Breast epithelium (tissue), 4 donors: ENCODE data around the gene CYB561. TPM values are rescaled to one million over a fixed set of nuclear protein-coding genes. Genes with fewer than 3 reads are reported as not detected.

ENCODE experiments used
- DNase-seq, 2 donors: peaks; one replicate each; pipeline ENCODE4 v3.0.0-alpha.2; 2019; ENCODE audit warnings: low spot score in 2 of 2
- H3K27ac ChIP-seq, 2 donors: fragments of 200-600 bp; sonication (generic) in 1 of 2; one replicate each; pipeline ENCODE4 v1.5.1; 2016 to 2019; ENCODE audit warnings: mild to moderate bottlenecking in 1 of 2
- H3K27me3 ChIP-seq, 2 donors: fragments of 200-600 bp; sonication (generic) in 1 of 2; one replicate each; pipeline versions ENCODE4 v1.5.1 to v1.6.0; 2017 to 2019; ENCODE audit warnings: control low read depth in 1 of 2, mild to moderate bottlenecking in 1 of 2
- H3K36me3 ChIP-seq: fragments of 200-600 bp; one replicate; pipeline ENCODE4 v1.5.1; 2019
- H3K4me1 ChIP-seq, 2 donors: fragments of 200-600 bp; sonication (generic); one replicate each; pipeline ENCODE4 v1.5.1; 2016 to 2019; ENCODE audit warnings: control low read depth in 1 of 2
- H3K4me3 ChIP-seq, 3 donors: fragments of 200-600 bp; sonication (generic); 1 replicate in 2 of 3; 2 replicates in 1 of 3; pipeline ENCODE4 v1.5.1; 2016 to 2019; ENCODE audit warnings: mild to moderate bottlenecking in 3 of 3, moderate library complexity in 2 of 3
- H3K9me3 ChIP-seq, 2 donors: fragments of 200-600 bp; sonication (generic) in 1 of 2; one replicate each; pipeline ENCODE4 v1.5.1; 2016 to 2019; ENCODE audit warnings: control low read depth in 1 of 2
- CTCF ChIP-seq, 3 donors: fragments of 450-650 bp; IDR thresholded peaks; one replicate each; pipeline ENCODE4 v1.5.1; 2016 to 2017; ENCODE audit warnings: antibody characterized with exemption in 3 of 3, mild to moderate bottlenecking in 3 of 3, moderate library complexity in 3 of 3
- POLR2A ChIP-seq: fragments of 450-650 bp; IDR thresholded peaks from one replicate; pipeline ENCODE4 v1.6.1; 2016; ENCODE audit warnings: antibody characterized with exemption, mild to moderate bottlenecking, moderate library complexity
- POLR2AphosphoS5 ChIP-seq, 3 donors: sonication (generic); formaldehyde crosslinking; IDR thresholded peaks; one replicate each; pipeline ENCODE4 v1.6.1; 2017; ENCODE audit warnings: antibody characterized with exemption in 3 of 3
- intact Hi-C: fragments of 100-400 bp; cut with DNase I; formaldehyde crosslinking; loops from one replicate; pipeline ENCODE4 v1.15.1; 2023; ENCODE audit warnings: low total_unique reads
- total RNA-seq, 3 donors: library from RNA; depleted of rRNA; stranded (reverse); fragments of >200 nt; gene quantifications; one replicate each; pipeline ENCODE4 v1.1.0, GENCODE V29; 2016

The CYB561 gene
- total RNA-seq, 3 donors from 2014 or later: 14.6 to 52.4 (median 43.3) TPM

- peaks cover 9 to 21% of the 10 kb centered on the region in 2 donors for H3K4me1 ChIP-seq
- H3K27ac ChIP-seq: peak overlapping the region; percentile 97 to 98
- H3K27me3 ChIP-seq: no peaks in the 10 kb centered on the region
- peak; percentile 72 to 77 for DNase-seq
- no peak for TF ChIP-seq CTCF (IDR thresholded peaks at IDR 0.05)
- no peak for TF ChIP-seq POLR2AphosphoS5 (IDR thresholded peaks at IDR 0.05)
- no peak for TF ChIP-seq POLR2A
- H3K36me3 ChIP-seq: no peaks in the 10 kb centered on the region
- intact Hi-C loops: no loop called here
- H3K4me3 ChIP-seq: peak overlapping the region; percentile 58 to 79 (median 73)
- H3K9me3 ChIP-seq: no peaks in the 10 kb centered on the region
These were observed 806 bp upstream of the CYB561 start for GRCh38 chr17:63446753-63447470.

- intact Hi-C loops: no loop called here
- DNase-seq: peak in 1 of 2 donors; percentile 41
These were observed 544 bp downstream of the CYB561 start for GRCh38 chr17:63445571-63445953.

GRCh38 chr17:63445065-63445464 lies 1.0 kb downstream of the CYB561 start:
- intact Hi-C loops: no loop called here
- TF ChIP-seq CTCF (IDR thresholded peaks at IDR 0.05) (no peak), POLR2AphosphoS5 (IDR thresholded peaks at IDR 0.05) (no peak)
- H3K27ac ChIP-seq: peak overlapping the region; percentile 97 to 98
- DNase-seq: no peak
- no peaks in the 10 kb centered on the region for H3K9me3 ChIP-seq
- peak overlapping the region; percentile 58 to 79 (median 73) for H3K4me3 ChIP-seq
- H3K27me3 ChIP-seq: no peaks in the 10 kb centered on the region
- peaks cover 14 to 21% of the 10 kb centered on the region in 2 donors for H3K4me1 ChIP-seq
- no peaks in the 10 kb centered on the region for H3K36me3 ChIP-seq

More at GRCh38 chr17:63445571-63445953, 544 bp downstream of the CYB561 start:
- no peak for TF ChIP-seq POLR2A
- no peak for TF ChIP-seq POLR2AphosphoS5 (IDR thresholded peaks at IDR 0.05)
- TF ChIP-seq CTCF (IDR thresholded peaks at IDR 0.05): peak in 1 of 3 donors; percentile 32
- peak overlapping the region; percentile 97 to 98 for H3K27ac ChIP-seq
- H3K27me3 ChIP-seq: no peaks in the 10 kb centered on the region
- no peaks in the 10 kb centered on the region for H3K36me3 ChIP-seq
- no peaks in the 10 kb centered on the region for H3K9me3 ChIP-seq
- H3K4me1 ChIP-seq: peaks cover 9 to 21% of the 10 kb centered on the region in 2 donors
- peak overlapping the region; percentile 58 to 79 (median 73) for H3K4me3 ChIP-seq

GRCh38 chr17:63444457-63444856 lies 1.6 kb downstream of the CYB561 start:
- peak overlapping the region in 1 of 2 donors; percentile 27 for H3K27ac ChIP-seq

More at GRCh38 chr17:63444457-63444856, 1.6 kb downstream of the CYB561 start:
- no peak for TF ChIP-seq POLR2AphosphoS5 (IDR thresholded peaks at IDR 0.05)
- TF ChIP-seq CTCF (IDR thresholded peaks at IDR 0.05): no peak
- no peak for TF ChIP-seq POLR2A
- H3K36me3 ChIP-seq: no peaks in the 10 kb centered on the region
- no peaks in the 10 kb centered on the region for H3K9me3 ChIP-seq
- peaks cover 15 to 21% of the 10 kb centered on the region in 2 donors for H3K4me1 ChIP-seq
- no peak overlapping the region for H3K4me3 ChIP-seq
- DNase-seq: no peak
- intact Hi-C loops: no loop called here
- H3K27me3 ChIP-seq: no peaks in the 10 kb centered on the region
